H1 (cell line): ENCODE data around the gene TRIL. TPM values are rescaled to one million over a fixed set of nuclear protein-coding genes. Genes with fewer than 3 reads are reported as not detected.

ENCODE experiments used
- CTCF ChIA-PET: fragments of 300-600 bp; sonication (Branson Sonifier 250); formaldehyde crosslinking; loops from one replicate; lab custom pipeline; 2021; ENCODE audit not compliant: partially characterized antibody; lab: Charles Lee
- POLR2A ChIA-PET: fragments of 300-600 bp; sonication (Branson Sonifier 250); formaldehyde crosslinking; loops from one replicate; lab custom pipeline; 2021; ENCODE audit warnings: inconsistent platforms; ENCODE audit not compliant: partially characterized antibody; lab: Charles Lee
- DNase-seq, 2 experiments: peaks; one replicate each; pipeline versions ENCODE4 v3.0.0 to v3.0.0-alpha.2; 2010 to 2022; ENCODE audit warnings: low spot score in 2 of 2, low read depth in 1 of 2, mixed read lengths in 1 of 2
- FAIRE-seq: peaks from 2 replicates; lab custom pipeline; 2011; peaks lifted over from hg19 to GRCh38; lab: Jason Lieb, UNC
- H2AFZ ChIP-seq: 2 replicates; pipeline ENCODE4 v1.8.1; 2012; ENCODE audit warnings: low read length, inconsistent platforms
- H2AK5ac ChIP-seq: 2 replicates; pipeline ENCODE4 v1.6.1; 2013; ENCODE audit warnings: low read depth, low read length
- H2BK120ac ChIP-seq: replicated peaks from 2 replicates; pipeline ENCODE3; 2013; ENCODE audit warnings: low read depth, low read length, inconsistent platforms
- H2BK12ac ChIP-seq: 2 replicates; pipeline ENCODE4 v1.6.1; 2013; ENCODE audit warnings: low read depth, low read length
- H2BK15ac ChIP-seq: 2 replicates; pipeline ENCODE4 v1.6.1; 2013; ENCODE audit warnings: low read length
- H2BK20ac ChIP-seq: 2 replicates; pipeline ENCODE4 v1.6.1; 2013; ENCODE audit warnings: low read length
- H2BK5ac ChIP-seq: 2 replicates; pipeline ENCODE4 v1.6.1; 2013; ENCODE audit warnings: low read depth, low read length
- H3K14ac ChIP-seq: 2 replicates; pipeline ENCODE4 v1.6.1; 2013; ENCODE audit warnings: inconsistent platforms; ENCODE audit not compliant: insufficient read length
- H3K18ac ChIP-seq: 2 replicates; pipeline ENCODE4 v1.6.1; 2013; ENCODE audit warnings: low read length; ENCODE audit errors: extremely low read depth
- H3K23ac ChIP-seq: 2 replicates; pipeline ENCODE4 v1.6.1; 2013; ENCODE audit warnings: inconsistent platforms; ENCODE audit not compliant: insufficient read length
- H3K23me2 ChIP-seq: 2 replicates; pipeline ENCODE4 v1.6.1; 2013; ENCODE audit warnings: low read depth, low read length
- H3K27ac ChIP-seq: 2 replicates; pipeline ENCODE4 v1.6.1; 2011; ENCODE audit warnings: low read depth, low read length, inconsistent platforms
- H3K27me3 ChIP-seq, 4 experiments: replicated peaks in 1 of 4; 1 replicate in 1 of 4; 2 replicates in 3 of 4; pipeline versions ENCODE4 v1.6.1 to v1.8.1; 2011 to 2013; ENCODE audit warnings: low read length in 3 of 4, mild to moderate bottlenecking in 3 of 4, inconsistent platforms in 2 of 4, mixed read lengths in 2 of 4, moderate library complexity in 1 of 4; ENCODE audit not compliant: control insufficient read depth in 3 of 4, insufficient read depth in 3 of 4; ENCODE audit errors: extremely low read depth in 1 of 4
- H3K36me3 ChIP-seq, 4 experiments: 2 replicates each; pipeline versions ENCODE4 v1.6.1 to v1.8.1; 2011 to 2013; ENCODE audit warnings: mild to moderate bottlenecking in 4 of 4, low read length in 3 of 4, moderate library complexity in 2 of 4, control low read depth in 1 of 4, inconsistent platforms in 1 of 4; ENCODE audit not compliant: insufficient read depth in 4 of 4, control insufficient read depth in 2 of 4
- H3K4ac ChIP-seq: replicated peaks from 2 replicates; pipeline ENCODE3; 2013; ENCODE audit warnings: low read length, low read depth, mixed read lengths, inconsistent platforms; ENCODE audit not compliant: insufficient read length
- H3K4me1 ChIP-seq, 4 experiments: replicated peaks in 1 of 4; 1 replicate in 1 of 4; 2 replicates in 3 of 4; pipeline versions ENCODE4 v1.6.1 to v1.8.1; 2011 to 2013; ENCODE audit warnings: low read length in 3 of 4, inconsistent platforms in 2 of 4, mixed read lengths in 1 of 4; ENCODE audit not compliant: insufficient read depth in 4 of 4, control insufficient read depth in 3 of 4
- H3K4me2 ChIP-seq, 2 experiments: 2 replicates each; pipeline versions ENCODE4 v1.6.1 to v1.8.1; 2011 to 2013; ENCODE audit warnings: low read depth in 2 of 2, low read length in 2 of 2, control low read depth in 1 of 2, inconsistent platforms in 1 of 2, mild to moderate bottlenecking in 1 of 2; ENCODE audit not compliant: insufficient read depth in 1 of 2
- H3K4me3 ChIP-seq, 4 experiments: fragments of 200-600, 300-600 bp in 1 of 4; sonication (generic), shearing (Covaris generic), sonication (Bioruptor Twin) in 1 of 4; 2 replicates each; pipeline versions ENCODE4 v1.5.1 to v1.8.1; 2011 to 2016; ENCODE audit warnings: low read length in 4 of 4, low read depth in 3 of 4, control low read depth in 2 of 4, inconsistent platforms in 2 of 4, mild to moderate bottlenecking in 2 of 4, mixed read lengths in 1 of 4, moderate library complexity in 1 of 4; ENCODE audit not compliant: insufficient read depth in 2 of 4; ENCODE audit errors: extremely low read depth in 1 of 4
- H3K56ac ChIP-seq: replicated peaks from 2 replicates; pipeline ENCODE3; 2013; ENCODE audit warnings: low read depth, mild to moderate bottlenecking, mixed read lengths, low read length, inconsistent platforms; ENCODE audit not compliant: insufficient read length
- H3K79me1 ChIP-seq: 2 replicates; pipeline ENCODE4 v1.6.1; 2013; ENCODE audit warnings: low read depth, low read length, control low read depth
- H3K79me2 ChIP-seq, 2 experiments: 2 replicates each; pipeline versions ENCODE4 v1.6.1 to v1.8.1; 2012 to 2013; ENCODE audit warnings: low read length in 2 of 2, mild to moderate bottlenecking in 2 of 2, inconsistent platforms in 1 of 2; ENCODE audit not compliant: insufficient read depth in 2 of 2, control insufficient read depth in 1 of 2
- H3K9ac ChIP-seq, 4 experiments: replicated peaks in 1 of 4; 1 replicate in 1 of 4; 2 replicates in 3 of 4; pipeline versions ENCODE4 v1.6.1 to v1.8.1; 2011 to 2013; ENCODE audit warnings: low read depth in 3 of 4, low read length in 3 of 4, control low read depth in 2 of 4, mild to moderate bottlenecking in 2 of 4, moderate library complexity in 2 of 4, inconsistent platforms in 1 of 4; ENCODE audit errors: extremely low read depth in 1 of 4
- H3K9me3 ChIP-seq, 2 experiments: 2 replicates each; pipeline versions ENCODE4 v1.6.1 to v1.8.1; 2012 to 2013; ENCODE audit warnings: mild to moderate bottlenecking in 2 of 2, moderate library complexity in 2 of 2, control low read depth in 1 of 2, inconsistent platforms in 1 of 2, low read depth in 1 of 2, low read length in 1 of 2, mixed read lengths in 1 of 2; ENCODE audit not compliant: insufficient read depth in 2 of 2
- H4K20me1 ChIP-seq, 2 experiments: replicated peaks in 1 of 2; 2 replicates each; pipeline versions ENCODE3 to v1.8.1; 2011 to 2013; ENCODE audit warnings: inconsistent platforms in 2 of 2, low read length in 2 of 2, mild to moderate bottlenecking in 1 of 2; ENCODE audit not compliant: insufficient read depth in 2 of 2, control insufficient read depth in 1 of 2
- H4K5ac ChIP-seq: 2 replicates; pipeline ENCODE4 v1.6.1; 2013; ENCODE audit warnings: low read length, low read depth, mixed read lengths, inconsistent platforms; ENCODE audit not compliant: insufficient read length
- H4K8ac ChIP-seq: 2 replicates; pipeline ENCODE4 v1.8.0; 2013; ENCODE audit warnings: mild to moderate bottlenecking, moderate library complexity, low read length, inconsistent platforms; ENCODE audit not compliant: insufficient read depth; ENCODE audit errors: extremely low read depth
- H4K91ac ChIP-seq: replicated peaks from 2 replicates; pipeline ENCODE3; 2013; ENCODE audit warnings: low read length, mixed read lengths, inconsistent platforms; ENCODE audit not compliant: insufficient read length
- BRCA1 ChIP-seq: IDR thresholded peaks from 2 replicates; pipeline ENCODE4 v1.6.1; 2012; ENCODE audit warnings: low read depth, low read length, improper control_type of control experiment
- CBX5 ChIP-seq: fragments of 300-800, 300-1000 bp; sonication (generic); IDR thresholded peaks from 2 replicates; pipeline ENCODE4 v1.7.1; 2016; ENCODE audit warnings: antibody characterized with exemption, low read length, low read depth
- CBX8 ChIP-seq: fragments of 300-800, 300-1000 bp; sonication (generic); IDR thresholded peaks from 2 replicates; pipeline ENCODE4 v1.7.1; 2016; ENCODE audit warnings: low read depth, low read length, borderline replicate concordance
- CHD1 ChIP-seq: IDR thresholded peaks from 2 replicates; pipeline ENCODE4 v1.6.1; 2012; ENCODE audit warnings: low read depth, low read length, improper control_type of control experiment
- JUND ChIP-seq: IDR thresholded peaks from 2 replicates; pipeline ENCODE4 v1.6.1; 2011; ENCODE audit warnings: mild to moderate bottlenecking, improper control_type of control experiment, low read length
- KDM1A ChIP-seq: fragments of 200-600, 300-600 bp; sonication (generic); IDR thresholded peaks from 2 replicates; pipeline ENCODE4 v1.7.1; 2016; ENCODE audit warnings: mild to moderate bottlenecking, low read length, borderline replicate concordance
- KDM4A ChIP-seq: IDR thresholded peaks from one replicate; pipeline ENCODE4 v1.7.1; 2012; ENCODE audit warnings: low read depth, mild to moderate bottlenecking, moderate library complexity, low read length, inconsistent platforms; ENCODE audit not compliant: severe bottlenecking
- KDM5A ChIP-seq: fragments of 200-600 bp; IDR thresholded peaks from 2 replicates; pipeline ENCODE4 v1.7.1; 2012; ENCODE audit warnings: mild to moderate bottlenecking, low read length, inconsistent platforms, mixed read lengths
- NANOG ChIP-seq: IDR thresholded peaks from 2 replicates; pipeline ENCODE4 v1.6.1; 2011; ENCODE audit warnings: low read length, low read depth, mild to moderate bottlenecking, inconsistent platforms; ENCODE audit not compliant: insufficient read depth, poor library complexity, severe bottlenecking
- POLR2A ChIP-seq, 2 experiments: IDR thresholded peaks; 1 replicate in 1 of 2; 2 replicates in 1 of 2; pipeline ENCODE4 v1.6.1; 2011; ENCODE audit warnings: low read depth in 2 of 2, low read length in 2 of 2, mild to moderate bottlenecking in 2 of 2; ENCODE audit errors: control extremely low read depth in 1 of 2
- POLR2AphosphoS5 ChIP-seq: IDR thresholded peaks from 2 replicates; pipeline ENCODE4 v1.6.1; 2011; ENCODE audit warnings: low read depth, low read length
- RAD21 ChIP-seq, 2 experiments: IDR thresholded peaks in 1 of 2; conservative IDR thresholded peaks in 1 of 2; 2 replicates each; pipeline ENCODE4 v1.6.1; 2011; ENCODE audit warnings: low read depth in 2 of 2, low read length in 2 of 2, improper control_type of control experiment in 1 of 2, inconsistent platforms in 1 of 2, mild to moderate bottlenecking in 1 of 2, moderate library complexity in 1 of 2
- RXRA ChIP-seq: IDR thresholded peaks from 2 replicates; pipeline ENCODE4 v1.6.1; 2011; ENCODE audit warnings: low read depth, mild to moderate bottlenecking, low read length, moderate library complexity; ENCODE audit not compliant: insufficient read depth
- SIX5 ChIP-seq: IDR thresholded peaks from 2 replicates; pipeline ENCODE4 v1.6.1; 2011; ENCODE audit warnings: mild to moderate bottlenecking, low read depth, low read length
- SUZ12 ChIP-seq: fragments of 200-600 bp; sonication (generic); IDR thresholded peaks from 2 replicates; pipeline ENCODE4 v1.6.1; 2012; ENCODE audit warnings: mild to moderate bottlenecking, inconsistent platforms, low read length, moderate library complexity, mixed read lengths
- WGBS, 2 experiments: shearing (Covaris generic) in 1 of 2; methylation state at CpG; one replicate each; pipeline versions ENCODE4 v1.1.6 to v1.1.7; 2013 to 2015; ENCODE audit warnings: low lambda C conversion rate in 2 of 2, mixed read lengths in 2 of 2, inconsistent platforms in 1 of 2, low coverage in 1 of 2, missing lambda C conversion rate in 1 of 2; ENCODE audit not compliant: insufficient replicate concordance in 2 of 2, insufficient coverage in 1 of 2, insufficient read length in 1 of 2; ENCODE audit errors: extremely low coverage in 1 of 2, missing lambda C conversion rate in 1 of 2; 5-methylcytosine and 5-hydroxymethylcytosine counted together
- polyA plus RNA-seq, 7 experiments: library from polyadenylated mRNA; depleted of rRNA in 3 of 7; stranded (reverse) in 5 of 7; unstranded in 2 of 7; fragments of >200 nt in 5 of 7; fragments of 200-250 nt in 2 of 7; gene quantifications; 1 replicate in 5 of 7; 2 replicates in 1 of 7; 4 replicates in 1 of 7; pipeline versions ENCODE4 v1.2.1 to v1.2.3, GENCODE V29; 2011 to 2013; ENCODE audit warnings: missing spikeins in 2 of 7, mixed read lengths in 2 of 7
- total RNA-seq: library from RNA; stranded (reverse); fragmentation: NEBNext Ultra II Directional; extraction: Animal tissue kit (Norgen Biotek cat#: 25700); gene quantifications from 2 replicates; pipeline ENCODE4 v1.2.1, GENCODE V29; 2021

TRIL gene
- total and polyA plus RNA-seq, 2 of the 8 experiments (the other 6 are each of a cell fraction or from before 2014, with no cell fraction given) = 3.9 to 5.5 TPM

- Histone ChIP-seq H4K20me1 (no peaks in the 10 kb centered on the region), H4K5ac (no peak overlapping the region), H2AFZ (no peak overlapping the region), H3K27ac (no peak overlapping the region), H3K9ac (no peak overlapping the region), H3K56ac (no peak overlapping the region), H2BK120ac (no peak overlapping the region), H3K4ac (no peak overlapping the region), H3K14ac (no peak overlapping the region), H4K8ac (no peak overlapping the region), H3K18ac (no peak overlapping the region), H3K4me1 (peaks cover 0 to 1% (median under 1%) of the 10 kb centered on the region in 4 experiments; a peak in 3 of 7 replicates), H2BK20ac (no peak overlapping the region), H3K4me2 (no peak overlapping the region), H3K27me3 (no peaks in the 10 kb centered on the region), H3K23ac (no peak overlapping the region), H3K79me1 (no peaks in the 10 kb centered on the region), H4K91ac (no peak overlapping the region), H3K23me2 (no peaks in the 10 kb centered on the region), H2BK15ac (no peak overlapping the region), H3K79me2 (no peaks in the 10 kb centered on the region), H2AK5ac (no peak overlapping the region), H2BK5ac (no peak overlapping the region), H3K9me3 (no peaks in the 10 kb centered on the region), H2BK12ac (no peak overlapping the region), H3K4me3 (no peak overlapping the region), H3K36me3 (no peaks in the 10 kb centered on the region)
- 90% methylated on average over 1 of the region's 1 CpG; no CpG with 5 or more reads in 1 of the 2 experiments for WGBS, 2 experiments
- no peak for FAIRE-seq
- ChIA-PET POLR2A (no interaction called here), CTCF (interaction anchor here (0.6 to 2.1 kb wide), 2 partner anchors 71 to 406 kb away, joined by 3 to 5 read pairs; no protein-coding TSS in a partner anchor)
- no peak for DNase-seq
- TF ChIP-seq NANOG (no peak), KDM5A (no peak), RXRA (no peak), BRCA1 (no peak), JUND (no peak), KDM1A (no peak), CHD1 (no peak), RAD21 (IDR thresholded peaks at IDR 0.05 in 1 of 2, conservative IDR thresholded peaks at IDR 0.05 in 1 of 2; ENCODE audit: low read depth in 2 of 2, low read length in 2 of 2) (no peak), KDM4A (no peak), SUZ12 (no peak), POLR2AphosphoS5 (no peak), POLR2A (IDR thresholded peaks at IDR 0.05; ENCODE audit: control extremely low read depth in 1 of 2, low read depth in 2 of 2, low read length in 2 of 2) (no peak), CBX5 (no peak), SIX5 (no peak), CBX8 (no peak)
Observed at GRCh38 chr7:28992798-28993197, 34.7 kb upstream of the TRIL start.
